IMR-90 (cell line): ENCODE results near the gene ARHGEF9. TPM values are rescaled to one million over a fixed set of nuclear protein-coding genes. Genes with fewer than 3 reads are reported as not detected.
"Not testable (repeated sequence)": the region's sequence is repeated elsewhere in the genome, so short reads cannot be mapped to it uniquely, and the experiment has no call there.

Experiments
- ATAC-seq: fragments of 200-7000 bp; cut with Tn5 transposase; 2 replicates; pipeline ENCODE4 v1.9.1; 2020; ENCODE audit warnings: low read depth, mild to moderate bottlenecking, moderate library complexity
- BruUV-seq: library from RNA; stranded (reverse); fragments of 400-500 nt; replicated peaks from 2 replicates; lab custom pipeline; 2021; lab: Mats Ljungman, UMichigan
- CTCF ChIA-PET: fragments of 300-600 bp; formaldehyde crosslinking; extraction: SDS; loops from one replicate; lab custom pipeline; 2021; ENCODE audit warnings: antibody characterized with exemption; lab: Yijun Ruan, JAX
- POLR2A ChIA-PET: fragments of 300-600 bp; sonication (Branson Sonifier 250); formaldehyde crosslinking; loops from one replicate; lab custom pipeline; 2022; ENCODE audit warnings: antibody characterized with exemption; ENCODE audit not compliant: unreplicated experiment; lab: Charles Lee
- DNase-seq: peaks from one replicate; pipeline ENCODE4 v3.0.0; 2013
- H2AFZ ChIP-seq: replicated peaks from 2 replicates; pipeline ENCODE3; 2013; ENCODE audit warnings: low read length, mild to moderate bottlenecking; ENCODE audit not compliant: poor library complexity
- H2AK5ac ChIP-seq: 2 replicates; pipeline ENCODE4 v1.6.1; 2013; ENCODE audit warnings: low read depth, low read length, inconsistent platforms
- H2AK9ac ChIP-seq: replicated peaks from 2 replicates; pipeline ENCODE3; 2013; ENCODE audit warnings: mild to moderate bottlenecking, low read depth, low read length, moderate library complexity; ENCODE audit not compliant: poor library complexity
- H2BK120ac ChIP-seq: 2 replicates; pipeline ENCODE4 v1.6.1; 2013; ENCODE audit warnings: low read depth, low read length, inconsistent platforms
- H2BK15ac ChIP-seq: 3 replicates; pipeline ENCODE4 v1.6.1; 2013; ENCODE audit warnings: low read depth, low read length, inconsistent platforms
- H2BK20ac ChIP-seq: 2 replicates; pipeline ENCODE4 v1.6.1; 2013; ENCODE audit warnings: low read depth, mild to moderate bottlenecking, inconsistent platforms, low read length, moderate library complexity
- H2BK5ac ChIP-seq: 2 replicates; pipeline ENCODE4 v1.6.1; 2013; ENCODE audit warnings: mild to moderate bottlenecking, low read depth, low read length, inconsistent platforms; ENCODE audit not compliant: poor library complexity, severe bottlenecking
- H3K14ac ChIP-seq: replicated peaks from 2 replicates; pipeline ENCODE4 v1.6.1; 2013; ENCODE audit warnings: low read depth, low read length, inconsistent platforms
- H3K18ac ChIP-seq: 2 replicates; pipeline ENCODE4 v1.6.1; 2013; ENCODE audit warnings: low read depth, low read length, control low read depth
- H3K23ac ChIP-seq: 2 replicates; pipeline ENCODE4 v1.6.1; 2013; ENCODE audit warnings: low read depth, low read length, inconsistent platforms
- H3K27ac ChIP-seq: 2 replicates; pipeline ENCODE4 v1.5.1; 2013; ENCODE audit warnings: mild to moderate bottlenecking, control low read depth, low read length; ENCODE audit not compliant: insufficient read depth
- H3K27me3 ChIP-seq: 2 replicates; pipeline ENCODE4 v1.6.1; 2013; ENCODE audit warnings: low read length; ENCODE audit not compliant: control insufficient read depth, insufficient read depth
- H3K36me3 ChIP-seq: 2 replicates; pipeline ENCODE4 v1.6.1; 2013; ENCODE audit warnings: low read length, mixed read lengths; ENCODE audit not compliant: control insufficient read depth, insufficient read depth
- H3K4ac ChIP-seq: 2 replicates; pipeline ENCODE4 v1.6.1; 2013; ENCODE audit warnings: low read depth, low read length, inconsistent platforms
- H3K4me1 ChIP-seq: 2 replicates; pipeline ENCODE4 v1.6.1; 2013; ENCODE audit warnings: low read length, mixed read lengths; ENCODE audit not compliant: control insufficient read depth, insufficient read depth
- H3K4me2 ChIP-seq: 2 replicates; pipeline ENCODE4 v1.6.1; 2013; ENCODE audit warnings: low read depth, mild to moderate bottlenecking, control low read depth, low read length, moderate library complexity
- H3K4me3 ChIP-seq: 2 replicates; pipeline ENCODE4 v1.5.1; 2013; ENCODE audit warnings: low read depth, mild to moderate bottlenecking, control low read depth, low read length, moderate library complexity; ENCODE audit not compliant: insufficient read depth
- H3K56ac ChIP-seq: 2 replicates; pipeline ENCODE4 v1.6.1; 2013; ENCODE audit warnings: low read length, inconsistent platforms; ENCODE audit not compliant: insufficient read depth; ENCODE audit errors: extremely low read depth
- H3K79me1 ChIP-seq, 2 experiments: 2 replicates each; pipeline ENCODE4 v1.6.1; 2013; ENCODE audit warnings: low read length in 2 of 2, inconsistent platforms in 1 of 2, low read depth in 1 of 2
- H3K9ac ChIP-seq: 2 replicates; pipeline ENCODE4 v1.6.1; 2013; ENCODE audit warnings: low read depth, low read length, control low read depth
- H3K9me1 ChIP-seq: 2 replicates; pipeline ENCODE4 v1.6.1; 2013; ENCODE audit warnings: low read length, inconsistent platforms; ENCODE audit not compliant: insufficient read depth
- H3K9me3 ChIP-seq: 2 replicates; pipeline ENCODE4 v1.6.1; 2013; ENCODE audit warnings: low read length; ENCODE audit not compliant: control insufficient read depth, insufficient read depth
- H4K20me1 ChIP-seq: 2 replicates; pipeline ENCODE4 v1.6.1; 2013; ENCODE audit warnings: low read length, inconsistent platforms; ENCODE audit not compliant: insufficient read depth
- H4K5ac ChIP-seq: 2 replicates; pipeline ENCODE4 v1.6.1; 2013; ENCODE audit warnings: mild to moderate bottlenecking, low read depth, low read length, control low read depth
- H4K8ac ChIP-seq, 2 experiments: 2 replicates each; pipeline ENCODE4 v1.6.1; 2013; ENCODE audit warnings: low read depth in 2 of 2, low read length in 2 of 2, control low read depth in 1 of 2, inconsistent platforms in 1 of 2
- H4K91ac ChIP-seq: 2 replicates; pipeline ENCODE4 v1.6.1; 2013; ENCODE audit warnings: low read depth, low read length, inconsistent platforms; ENCODE audit not compliant: insufficient read depth
- WGBS, 2 experiments: methylation state at CpG; one replicate each; pipeline versions ENCODE4 v1.1.5 to v1.1.7; 2013; ENCODE audit warnings: missing lambda C conversion rate in 2 of 2; ENCODE audit not compliant: insufficient read length in 1 of 2; ENCODE audit errors: extremely low coverage in 2 of 2; 5-methylcytosine and 5-hydroxymethylcytosine counted together
- dilution Hi-C: fragments of 300-500 bp; cut with HindIII; formaldehyde crosslinking; loops from one replicate; pipeline ENCODE4 v1.14.3; 2018; ENCODE audit warnings: low sequenced_read_pairs; ENCODE audit not compliant: unreplicated experiment
- in situ Hi-C: fragments of 300-500 bp; cut with MboI; formaldehyde crosslinking; loops from 3 replicates; pipeline ENCODE4 v1.14.3; 2019; ENCODE audit warnings: low sequenced_read_pairs, inconsistent platforms, mixed read lengths
- intact Hi-C: fragments of 100-400 bp; cut with micrococcal nuclease; formaldehyde crosslinking; loops from 2 replicates; pipeline ENCODE4 v1.10.0; 2022
- polyA plus RNA-seq, 3 experiments: library from polyadenylated mRNA; depleted of rRNA; stranded (reverse); fragments of >200 nt; gene quantifications; 2 replicates each; pipeline ENCODE4 v1.2.3, GENCODE V29; 2012; ENCODE audit warnings: low replicate concordance in 1 of 3
- total RNA-seq: library from RNA; depleted of rRNA; stranded (reverse); fragments of >200 nt; gene quantifications from 2 replicates; pipeline ENCODE4 v1.2.3, GENCODE V29; 2012

Gene ARHGEF9
- total and polyA plus RNA-seq, 2 of the 4 experiments (the other 2 are of a cell fraction) = 7.1 to 11.8 TPM

DNA sequence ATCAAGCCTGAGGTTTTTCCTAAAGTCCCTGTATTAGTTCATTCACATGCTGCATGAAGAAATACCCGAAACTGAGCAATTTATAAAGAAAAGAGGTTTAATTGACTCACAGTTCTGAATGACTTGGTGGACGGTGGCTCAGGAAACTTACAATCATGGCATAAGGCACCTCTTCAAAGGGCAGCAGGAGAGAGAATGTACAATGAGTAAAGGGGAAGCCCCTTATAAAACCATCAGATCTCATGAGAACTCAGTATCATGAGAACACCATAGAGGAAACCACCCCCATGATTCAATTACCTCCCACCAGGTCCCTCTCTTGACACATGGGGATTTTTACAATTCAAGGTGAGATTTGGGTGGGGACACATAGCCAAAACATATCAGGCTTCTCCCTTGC, 10.4 kb upstream of the ARHGEF9 start:
- H2BK5ac ChIP-seq, DNase-seq, H2BK120ac ChIP-seq, intact Hi-C loops, H3K9me1 ChIP-seq, H3K36me3 ChIP-seq, in situ Hi-C loops, H3K4me1 ChIP-seq, H3K9ac ChIP-seq, H2BK20ac ChIP-seq, H3K27me3 ChIP-seq, H2AK5ac ChIP-seq, H3K4me2 ChIP-seq, H4K5ac ChIP-seq, dilution Hi-C loops, H3K18ac ChIP-seq, H2AFZ ChIP-seq, H3K4ac ChIP-seq, H3K79me1 ChIP-seq, H4K20me1 ChIP-seq, H3K4me3 ChIP-seq, H4K91ac ChIP-seq, H3K9me3 ChIP-seq, H3K27ac ChIP-seq, POLR2A ChIA-PET, H3K14ac ChIP-seq, H3K56ac ChIP-seq, H2BK15ac ChIP-seq, H2AK9ac ChIP-seq, H3K23ac ChIP-seq, BruUV-seq, CTCF ChIA-PET, H4K8ac ChIP-seq, ATAC-seq: not testable (repeated sequence)
- WGBS, 2 experiments = no CpG with 5 or more reads among the region's 2 CpGs
